IPS-15b (cell line): Measurements from ENCODE around the gene CDH9.

Experiments used
- H3K27me3 ChIP-seq: one replicate; pipeline ENCODE4 v1.6.1; 2013; ENCODE audit warnings: low read length; ENCODE audit not compliant: control insufficient read depth, insufficient read depth
- H3K36me3 ChIP-seq: one replicate; pipeline ENCODE4 v1.6.1; 2013; ENCODE audit warnings: low read length; ENCODE audit not compliant: control insufficient read depth, insufficient read depth
- H3K4me1 ChIP-seq: one replicate; pipeline ENCODE4 v1.6.1; 2013; ENCODE audit warnings: mild to moderate bottlenecking, low read length; ENCODE audit not compliant: control insufficient read depth, insufficient read depth
- H3K4me3 ChIP-seq: one replicate; pipeline ENCODE4 v1.5.1; 2013; ENCODE audit warnings: low read depth, low read length
- H3K9ac ChIP-seq: one replicate; pipeline ENCODE4 v1.6.1; 2013; ENCODE audit warnings: low read depth, mild to moderate bottlenecking, low read length
- H3K9me3 ChIP-seq: one replicate; pipeline ENCODE4 v1.6.1; 2013; ENCODE audit warnings: mild to moderate bottlenecking, low read length; ENCODE audit not compliant: control insufficient read depth, insufficient read depth

Gene CDH9, protein sequence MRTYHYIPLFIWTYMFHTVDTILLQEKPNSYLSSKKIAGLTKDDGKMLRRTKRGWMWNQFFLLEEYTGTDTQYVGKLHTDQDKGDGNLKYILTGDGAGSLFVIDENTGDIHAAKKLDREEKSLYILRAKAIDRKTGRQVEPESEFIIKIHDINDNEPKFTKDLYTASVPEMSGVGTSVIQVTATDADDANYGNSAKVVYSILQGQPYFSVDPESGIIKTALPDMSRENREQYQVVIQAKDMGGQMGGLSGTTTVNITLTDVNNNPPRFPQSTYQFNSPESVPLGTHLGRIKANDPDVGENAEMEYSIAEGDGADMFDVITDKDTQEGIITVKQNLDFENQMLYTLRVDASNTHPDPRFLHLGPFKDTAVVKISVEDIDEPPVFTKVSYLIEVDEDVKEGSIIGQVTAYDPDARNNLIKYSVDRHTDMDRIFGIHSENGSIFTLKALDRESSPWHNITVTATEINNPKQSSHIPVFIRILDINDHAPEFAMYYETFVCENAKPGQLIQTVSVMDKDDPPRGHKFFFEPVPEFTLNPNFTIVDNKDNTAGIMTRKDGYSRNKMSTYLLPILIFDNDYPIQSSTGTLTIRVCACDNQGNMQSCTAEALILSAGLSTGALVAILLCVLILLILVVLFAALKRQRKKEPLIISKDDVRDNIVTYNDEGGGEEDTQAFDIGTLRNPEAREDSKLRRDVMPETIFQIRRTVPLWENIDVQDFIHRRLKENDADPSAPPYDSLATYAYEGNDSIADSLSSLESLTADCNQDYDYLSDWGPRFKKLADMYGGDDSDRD

DNA sequence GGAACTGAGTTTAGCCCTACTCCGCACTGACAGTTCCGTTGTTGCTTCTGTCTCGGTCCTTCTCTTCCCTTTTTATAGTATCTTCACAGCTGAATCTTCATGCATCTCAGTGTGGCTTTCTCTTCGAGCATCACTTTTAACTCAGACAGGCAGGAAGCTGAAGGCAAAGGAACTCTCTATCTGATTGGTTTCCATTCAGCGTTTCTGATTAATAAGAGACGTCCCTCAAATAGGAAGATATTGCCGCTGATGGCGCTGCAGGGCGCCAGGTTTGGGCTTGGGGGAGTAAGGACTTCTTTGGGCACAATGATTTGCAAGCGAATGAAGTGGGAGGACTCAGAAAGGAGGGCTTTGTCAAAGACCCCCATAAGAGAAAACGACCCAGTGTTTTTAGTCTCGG, at the start of gene CDH9:
TSS of gene CDH9 (minus strand) at position 111 of the 400 bp plus-strand sequence. CDS start 50,253 bp downstream, outside the sequence.
- H3K4me3 ChIP-seq: peak within 1 kb of the TSS; percentile 31

DNA sequence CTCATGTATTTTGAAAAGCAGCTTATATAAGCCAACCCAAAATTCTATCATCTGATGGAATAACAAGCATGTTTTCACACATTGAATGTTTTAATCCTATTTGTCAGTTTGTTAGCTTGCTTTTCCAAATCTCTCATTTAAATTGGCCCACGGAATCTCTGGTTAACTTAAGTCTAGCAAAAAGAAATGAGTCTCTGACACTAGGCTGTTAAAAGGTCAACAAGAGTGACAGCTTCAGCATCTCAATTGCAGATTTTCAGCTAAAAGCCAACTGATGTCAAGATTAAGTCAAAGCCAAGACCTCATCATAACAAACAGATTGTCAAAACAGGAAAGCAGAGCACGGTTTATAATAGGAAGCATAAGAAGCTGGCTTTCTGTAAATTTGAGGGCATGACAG, 49.4 kb upstream of the CDH9 start:
- H3K27me3 ChIP-seq: no peaks in the 10 kb centered on the region
- no peaks in the 10 kb centered on the region for H3K9me3 ChIP-seq
- H3K9ac ChIP-seq: no peak overlapping the region
- H3K36me3 ChIP-seq: no peaks in the 10 kb centered on the region
- H3K4me1 ChIP-seq: peaks cover 13% of the 10 kb centered on the region
- H3K4me3 ChIP-seq: no peak overlapping the region

More for the DNA sequence above, at the start of gene CDH9:
- Histone ChIP-seq H3K36me3 (no peaks in the 10 kb centered on the region), H3K9me3 (no peaks in the 10 kb centered on the region), H3K4me1 (peaks cover 29% of the 10 kb centered on the region), H3K9ac (no peak within 1 kb of the TSS), H3K27me3 (no peaks in the 10 kb centered on the region)

DNA sequence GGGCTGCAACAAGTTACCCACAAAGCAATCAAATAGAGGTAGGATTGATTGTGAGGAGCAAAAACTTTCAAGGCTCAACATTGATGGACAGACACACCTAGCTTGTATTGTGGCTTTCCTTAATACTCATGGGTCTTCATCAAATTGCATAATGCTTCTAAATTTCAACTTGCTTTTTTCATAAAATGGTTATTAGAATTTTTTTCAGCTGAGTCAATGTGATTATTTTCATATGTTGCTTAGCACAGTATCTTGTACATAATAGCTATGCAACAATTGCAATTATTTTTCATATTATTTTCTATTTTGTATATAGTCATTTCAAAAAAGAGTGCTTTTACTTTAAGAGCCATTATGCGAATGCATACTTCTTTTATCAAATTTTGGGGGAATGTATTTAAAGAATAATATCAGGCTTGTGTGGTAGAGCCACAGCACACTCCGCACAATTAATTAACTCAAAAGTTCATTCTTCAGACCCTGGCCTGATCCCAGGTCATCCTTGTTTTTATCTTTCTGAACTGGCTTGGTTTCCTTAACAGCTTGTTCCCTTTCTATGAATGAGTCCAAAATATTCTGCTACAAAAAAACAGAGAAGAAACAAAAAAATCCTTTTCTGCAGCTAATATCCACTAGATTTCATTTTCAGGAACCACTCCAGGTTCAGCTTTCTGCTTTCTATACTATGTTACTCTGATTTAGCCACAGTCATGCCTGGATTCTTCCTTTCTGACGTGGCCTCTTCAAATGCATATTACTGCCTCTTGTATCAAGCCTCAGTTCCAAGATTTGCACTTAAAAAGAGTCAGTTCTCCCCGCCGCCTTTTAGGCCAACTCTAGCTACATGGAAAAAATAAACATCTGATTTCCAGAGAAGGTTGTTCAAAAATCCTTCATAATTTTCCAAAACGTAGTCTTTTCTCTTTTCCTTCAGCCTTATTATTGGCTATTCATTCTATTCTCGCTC, 45.3 kb upstream of the CDH9 start:
- Histone ChIP-seq H3K9ac (no peak overlapping the region), H3K4me1 (peaks cover 13% of the 10 kb centered on the region), H3K4me3 (no peak overlapping the region), H3K27me3 (no peaks in the 10 kb centered on the region), H3K9me3 (no peaks in the 10 kb centered on the region), H3K36me3 (no peaks in the 10 kb centered on the region)

DNA sequence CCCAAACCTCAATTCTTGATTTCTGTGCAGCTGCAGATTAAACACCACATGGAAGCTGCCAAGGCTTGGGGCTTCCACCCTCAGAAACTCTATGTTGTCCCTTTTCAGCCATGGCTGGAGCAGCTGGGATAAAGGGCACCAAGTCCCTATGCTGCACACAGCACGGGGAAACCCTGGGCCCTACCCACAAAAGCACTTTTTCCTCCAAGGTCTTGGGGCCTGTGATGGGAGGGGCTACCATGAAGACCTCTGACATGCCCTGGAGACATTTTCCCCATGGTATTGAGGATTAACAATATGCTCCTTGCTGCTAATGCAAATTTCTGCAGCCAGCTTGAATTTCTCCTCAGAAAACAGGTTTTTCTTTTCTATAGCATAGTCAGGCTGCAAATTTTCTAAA, 41.8 kb upstream of the CDH9 start:
- H3K4me3 ChIP-seq: no peak overlapping the region
- no peak overlapping the region for H3K9ac ChIP-seq
- no peaks in the 10 kb centered on the region for H3K27me3 ChIP-seq
- H3K9me3 ChIP-seq: no peaks in the 10 kb centered on the region
- no peaks in the 10 kb centered on the region for H3K36me3 ChIP-seq
- H3K4me1 ChIP-seq: peaks cover 13% of the 10 kb centered on the region

DNA sequence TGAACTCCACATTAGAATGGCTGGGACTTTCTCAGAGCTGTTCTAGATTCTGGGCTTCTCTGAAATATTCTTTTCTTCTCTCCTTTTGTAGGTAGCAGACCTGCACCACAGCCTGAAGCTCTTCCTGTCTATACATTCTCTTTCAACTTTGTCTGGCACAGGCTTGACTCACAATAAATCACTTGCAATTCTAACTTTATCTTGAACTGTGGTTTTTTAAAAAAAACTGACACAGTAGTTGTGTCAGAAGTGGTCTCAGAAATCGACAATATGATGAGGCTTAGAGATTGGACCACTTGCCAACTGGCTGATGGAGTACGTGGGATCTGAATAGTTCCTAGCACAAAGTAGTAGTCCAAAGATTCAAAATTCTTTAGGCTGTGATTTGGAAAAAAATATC, 24.1 kb upstream of the CDH9 start:
- Histone ChIP-seq H3K36me3 (no peaks in the 10 kb centered on the region), H3K4me1 (no peaks in the 10 kb centered on the region), H3K9me3 (no peaks in the 10 kb centered on the region), H3K27me3 (no peaks in the 10 kb centered on the region), H3K9ac (no peak overlapping the region), H3K4me3 (no peak overlapping the region)

DNA sequence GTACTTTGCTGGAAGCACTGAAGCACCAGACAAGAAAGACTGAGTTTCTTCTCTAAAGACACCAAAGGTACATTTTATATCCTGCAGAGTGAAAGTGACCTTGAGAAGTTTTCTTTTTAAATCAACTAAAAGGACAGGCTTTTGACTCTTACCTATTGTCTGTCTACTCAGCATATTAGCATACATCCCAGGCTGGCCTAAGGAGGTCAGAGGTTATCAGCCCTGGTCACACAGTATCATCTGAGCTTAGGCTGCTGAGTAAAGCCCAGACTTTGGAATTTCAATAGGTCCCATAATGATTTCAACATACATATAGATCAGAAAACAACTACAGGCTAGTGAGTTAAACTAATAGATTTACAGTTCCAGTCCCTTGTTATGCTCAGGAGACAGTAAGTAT, 10.1 kb upstream of the CDH9 start:
- no peaks in the 10 kb centered on the region for H3K27me3 ChIP-seq
- H3K9me3 ChIP-seq: no peaks in the 10 kb centered on the region
- H3K4me1 ChIP-seq: peaks cover 10% of the 10 kb centered on the region
- no peak overlapping the region for H3K4me3 ChIP-seq
- no peak overlapping the region for H3K9ac ChIP-seq
- no peaks in the 10 kb centered on the region for H3K36me3 ChIP-seq

DNA sequence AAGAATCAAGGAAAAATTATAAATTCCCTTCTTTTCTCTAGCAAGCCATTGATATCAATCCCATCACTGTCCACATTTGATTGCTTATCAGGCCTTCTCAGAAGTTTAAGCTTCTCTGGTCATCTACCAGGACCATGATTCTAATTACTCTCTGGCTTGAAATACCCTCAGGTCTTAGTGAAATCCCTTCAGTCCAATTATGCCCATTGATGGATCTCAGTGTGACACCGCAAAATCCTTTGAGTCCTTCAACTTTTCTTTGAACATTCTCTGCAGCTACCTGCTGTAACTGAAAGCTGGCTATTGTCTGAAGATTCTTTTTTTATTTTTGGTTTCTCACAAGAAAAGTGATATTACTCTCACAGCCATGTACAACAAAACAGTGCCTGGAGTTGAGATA, 3.0 kb upstream of the CDH9 start:
- Histone ChIP-seq H3K9me3 (no peaks in the 10 kb centered on the region), H3K9ac (no peak overlapping the region), H3K36me3 (no peaks in the 10 kb centered on the region), H3K4me3 (no peak overlapping the region), H3K4me1 (peaks cover 30% of the 10 kb centered on the region), H3K27me3 (no peaks in the 10 kb centered on the region)

DNA sequence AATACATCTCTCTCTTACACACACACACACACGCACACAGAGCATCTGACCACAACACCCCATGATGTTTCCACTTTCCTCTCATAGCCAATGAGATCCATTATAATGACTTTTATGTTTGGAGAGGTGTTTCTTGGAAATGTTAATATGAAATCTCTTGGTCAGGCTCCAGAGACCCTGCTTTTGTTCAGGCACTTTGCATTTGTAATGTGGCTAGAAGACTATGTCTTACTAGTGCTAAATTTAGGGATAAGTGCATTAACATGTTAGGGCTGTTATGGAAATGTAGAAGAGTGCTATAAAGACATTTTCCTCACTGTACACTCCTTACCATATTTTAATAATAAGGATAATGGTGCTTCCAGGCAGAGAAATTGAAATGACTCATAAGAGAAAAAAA, 3.8 kb downstream of the CDH9 start:
- Histone ChIP-seq H3K36me3 (no peaks in the 10 kb centered on the region), H3K9me3 (no peaks in the 10 kb centered on the region), H3K4me1 (peaks cover 23% of the 10 kb centered on the region), H3K27me3 (no peaks in the 10 kb centered on the region), H3K9ac (no peak overlapping the region), H3K4me3 (no peak overlapping the region)

DNA sequence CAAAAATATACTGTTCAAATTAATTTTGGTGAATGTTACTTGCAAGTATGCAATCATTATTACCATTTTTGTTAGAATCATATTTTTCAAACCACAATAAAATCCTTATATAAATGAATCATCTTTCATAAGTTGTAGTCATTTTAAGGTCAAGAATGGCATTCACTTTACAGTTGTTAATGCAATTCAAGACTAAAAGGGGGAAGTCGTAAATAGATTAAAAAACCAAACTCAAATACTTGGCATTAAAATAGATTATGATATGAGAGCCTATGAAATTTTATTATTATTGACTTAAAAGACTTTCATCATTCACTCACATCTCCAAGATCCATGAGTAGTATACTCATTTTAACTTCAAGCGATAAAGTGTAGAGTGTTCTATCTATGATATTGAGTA, 11.6 kb downstream of the CDH9 start:
- Histone ChIP-seq H3K4me1 (no peaks in the 10 kb centered on the region), H3K27me3 (no peaks in the 10 kb centered on the region), H3K4me3 (no peak overlapping the region), H3K9ac (no peak overlapping the region), H3K9me3 (no peaks in the 10 kb centered on the region), H3K36me3 (no peaks in the 10 kb centered on the region)

DNA sequence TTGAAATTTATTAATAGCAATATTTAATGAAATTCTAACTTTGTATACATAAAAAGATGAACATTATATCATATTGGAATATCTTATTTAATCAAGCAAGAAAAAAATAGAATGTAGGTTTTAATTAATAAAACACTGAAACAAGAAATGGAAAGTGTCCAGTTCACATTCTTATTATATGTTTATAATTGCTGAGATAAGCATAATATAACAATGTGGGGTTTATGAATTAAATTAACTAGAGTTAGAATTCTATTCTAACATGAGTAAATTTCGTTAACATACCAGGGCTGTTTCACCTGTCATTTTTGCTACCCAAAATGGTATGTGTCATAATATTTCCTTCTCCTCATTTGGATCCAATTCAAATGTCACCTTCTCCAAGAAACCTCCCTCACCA, 12.3 kb downstream of the CDH9 start:
- Histone ChIP-seq H3K4me3 (no peak overlapping the region), H3K9ac (no peak overlapping the region), H3K27me3 (no peaks in the 10 kb centered on the region), H3K9me3 (no peaks in the 10 kb centered on the region), H3K36me3 (no peaks in the 10 kb centered on the region), H3K4me1 (no peaks in the 10 kb centered on the region)

DNA sequence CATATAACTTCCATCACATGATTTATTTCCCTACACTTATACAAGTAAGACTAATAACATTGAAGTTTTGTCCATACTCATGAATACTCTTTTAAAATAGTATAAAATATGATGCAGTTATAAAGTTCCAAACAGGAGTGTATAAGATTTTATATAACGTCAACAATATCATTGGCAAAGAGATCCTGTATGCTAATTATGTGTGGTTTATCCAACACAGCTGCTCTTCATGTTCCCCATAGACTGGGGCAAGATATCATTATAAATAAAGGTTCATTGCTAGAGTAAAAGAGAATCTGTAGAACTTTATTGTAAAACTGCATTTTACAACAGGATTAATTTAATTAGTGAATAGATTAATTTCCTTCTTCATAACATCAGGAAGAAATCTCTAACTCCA, 16.9 kb downstream of the CDH9 start:
- H3K9ac ChIP-seq: no peak overlapping the region
- H3K9me3 ChIP-seq: no peaks in the 10 kb centered on the region
- H3K36me3 ChIP-seq: no peaks in the 10 kb centered on the region
- H3K27me3 ChIP-seq: no peaks in the 10 kb centered on the region
- H3K4me3 ChIP-seq: no peak overlapping the region
- H3K4me1 ChIP-seq: no peaks in the 10 kb centered on the region
